AG10803 (cell line): ENCODE measurements around the gene CERS1.
A peak's percentile ranks its signal among the peaks of the same experiment; 100 is the strongest.

Source experiments
- DNase-seq: peaks from one replicate; pipeline ENCODE4 v3.0.0; 2010; ENCODE audit warnings: low read depth
- H3K4me3 ChIP-seq: 2 replicates; pipeline ENCODE4 v1.5.1; 2011; ENCODE audit warnings: mild to moderate bottlenecking, low read length, control low read depth
- TF ChIP-seq, protein P1 (sequence below): conservative IDR thresholded peaks from 2 replicates; pipeline ENCODE4 v1.5.1; 2011; ENCODE audit warnings: mild to moderate bottlenecking, low read length, control low read depth, inconsistent platforms

The CERS1 gene

DNA sequence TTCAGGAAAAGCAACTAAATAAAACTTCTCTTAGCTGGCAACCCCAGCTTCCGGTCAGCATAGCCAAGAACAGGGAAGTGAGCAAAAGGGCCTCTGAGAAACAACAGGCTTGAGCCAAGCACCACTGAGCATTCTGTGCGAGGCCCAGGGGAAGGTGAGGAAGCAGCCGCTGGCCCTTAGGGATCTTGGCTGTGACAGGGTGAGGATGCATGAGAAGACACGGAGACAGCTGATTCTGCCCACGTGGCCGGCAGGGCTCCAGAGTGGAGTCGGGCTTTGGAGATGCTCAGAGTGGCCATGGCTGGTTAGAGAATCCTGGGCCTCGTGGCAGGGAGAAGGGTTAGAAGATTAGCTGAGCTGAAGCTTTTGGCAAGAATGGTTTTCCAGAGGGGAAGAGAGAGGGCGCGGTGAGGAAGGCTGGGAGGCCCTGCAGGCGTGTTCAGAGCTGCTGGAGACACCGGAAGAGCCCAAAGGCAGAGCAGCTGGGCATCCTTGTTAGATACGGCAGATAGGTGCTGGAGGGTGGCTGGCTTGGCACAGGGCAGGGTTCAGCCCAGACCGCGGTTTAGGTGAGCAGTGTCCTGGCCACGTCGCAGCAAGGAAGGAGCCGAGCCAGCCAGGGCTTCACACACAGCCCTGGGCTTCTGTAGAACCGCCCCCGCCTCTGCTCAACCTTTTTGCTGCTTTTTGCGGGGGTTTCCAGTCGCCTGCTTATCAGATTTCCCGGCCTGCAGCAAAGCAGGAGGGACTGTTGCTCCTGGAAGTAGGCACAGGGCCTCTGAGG lies 46.9 kb downstream of the CERS1 start:
- TF ChIP-seq, protein P1, sequence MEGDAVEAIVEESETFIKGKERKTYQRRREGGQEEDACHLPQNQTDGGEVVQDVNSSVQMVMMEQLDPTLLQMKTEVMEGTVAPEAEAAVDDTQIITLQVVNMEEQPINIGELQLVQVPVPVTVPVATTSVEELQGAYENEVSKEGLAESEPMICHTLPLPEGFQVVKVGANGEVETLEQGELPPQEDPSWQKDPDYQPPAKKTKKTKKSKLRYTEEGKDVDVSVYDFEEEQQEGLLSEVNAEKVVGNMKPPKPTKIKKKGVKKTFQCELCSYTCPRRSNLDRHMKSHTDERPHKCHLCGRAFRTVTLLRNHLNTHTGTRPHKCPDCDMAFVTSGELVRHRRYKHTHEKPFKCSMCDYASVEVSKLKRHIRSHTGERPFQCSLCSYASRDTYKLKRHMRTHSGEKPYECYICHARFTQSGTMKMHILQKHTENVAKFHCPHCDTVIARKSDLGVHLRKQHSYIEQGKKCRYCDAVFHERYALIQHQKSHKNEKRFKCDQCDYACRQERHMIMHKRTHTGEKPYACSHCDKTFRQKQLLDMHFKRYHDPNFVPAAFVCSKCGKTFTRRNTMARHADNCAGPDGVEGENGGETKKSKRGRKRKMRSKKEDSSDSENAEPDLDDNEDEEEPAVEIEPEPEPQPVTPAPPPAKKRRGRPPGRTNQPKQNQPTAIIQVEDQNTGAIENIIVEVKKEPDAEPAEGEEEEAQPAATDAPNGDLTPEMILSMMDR: no peak
- H3K4me3 ChIP-seq: no peak overlapping the region; the same call in 1 of the 2 replicates
- peak; percentile 85 for DNase-seq

DNA sequence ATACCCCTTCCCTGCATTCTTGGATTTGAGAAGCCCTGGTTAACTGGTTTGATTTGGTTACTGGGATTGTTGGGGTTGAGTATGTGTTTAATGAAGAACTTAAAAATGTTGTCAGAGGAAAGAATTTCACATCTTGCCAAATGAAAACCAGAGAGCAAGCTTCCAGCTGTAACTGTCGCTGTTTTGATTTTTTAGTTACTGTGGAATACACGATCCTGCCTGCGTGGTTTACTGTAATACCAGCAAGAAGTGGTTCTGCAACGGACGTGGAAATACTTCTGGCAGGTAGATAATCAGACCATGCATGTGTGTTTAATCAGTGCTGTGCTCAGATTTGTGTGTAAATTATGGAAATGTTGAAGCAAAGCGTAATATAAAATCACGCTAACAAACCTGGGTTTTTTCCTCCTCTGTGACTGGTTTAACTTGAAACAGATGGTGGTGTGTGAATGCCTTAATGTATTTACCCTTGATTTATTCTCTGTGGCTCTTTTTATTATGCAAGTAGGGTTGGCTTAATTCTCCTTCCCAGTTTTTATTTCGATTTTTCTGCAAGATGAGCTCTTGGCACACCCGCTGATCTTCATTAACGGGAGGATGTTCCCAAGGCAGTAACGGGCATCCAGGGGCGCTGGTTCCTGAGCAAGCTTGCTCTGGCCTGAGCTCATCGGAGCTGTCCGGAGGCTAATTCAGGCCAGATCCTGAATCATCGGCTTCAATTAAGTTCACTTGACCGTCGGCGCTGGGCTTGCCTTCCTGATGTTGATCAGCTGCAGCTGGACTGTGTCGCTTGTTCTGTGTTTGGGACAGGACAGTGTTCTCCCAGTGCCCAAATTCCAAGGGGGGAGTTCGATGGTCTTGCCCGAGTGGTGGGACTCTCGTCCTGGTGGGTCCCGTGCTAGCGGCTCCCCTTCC lies 48.2 kb downstream of the CERS1 start:
- TF ChIP-seq, protein P1: peak; percentile 11; the same call in 1 of the 2 replicates
- peak overlapping the region; percentile 18; the same call in 1 of the 2 replicates for H3K4me3 ChIP-seq
- DNase-seq: peak; percentile 97

DNA sequence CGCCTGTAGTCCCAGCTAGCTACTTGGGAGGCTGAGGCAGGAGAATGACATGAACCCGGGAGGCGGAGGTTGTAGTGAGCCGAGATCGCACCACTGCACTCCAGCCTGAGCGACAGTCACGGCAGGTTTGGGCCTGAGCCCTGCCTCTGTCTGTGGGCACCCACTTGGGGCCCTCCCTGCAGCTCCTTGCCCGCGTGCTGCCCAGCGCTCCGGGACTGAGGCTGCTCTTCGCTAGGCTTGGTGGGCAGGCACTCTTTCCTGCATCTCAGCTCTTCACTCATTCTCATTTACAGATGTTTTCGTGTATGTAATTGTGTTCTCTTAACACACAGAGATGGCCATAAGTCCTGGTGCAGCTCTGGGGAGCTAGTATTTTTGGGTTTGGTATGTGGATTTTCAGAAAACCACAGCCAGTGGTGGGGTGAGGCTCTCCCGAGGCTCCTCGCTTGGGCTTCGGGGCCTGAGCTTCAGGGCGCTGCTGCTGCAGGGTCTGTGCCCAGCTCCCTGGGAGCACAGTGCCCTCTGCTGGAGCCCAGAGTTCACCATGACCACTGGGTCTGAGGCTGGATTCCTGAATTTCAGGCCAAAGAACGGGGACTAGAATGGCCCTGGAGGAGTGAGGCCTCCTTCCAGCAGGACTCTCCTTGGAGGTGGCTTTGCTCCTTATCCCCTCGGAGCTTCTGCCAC lies 49.0 kb downstream of the CERS1 start:
- TF ChIP-seq, protein P1: peak; percentile 93
- DNase-seq: peak; percentile 88
- peak overlapping the region; percentile 29 for H3K4me3 ChIP-seq

DNA sequence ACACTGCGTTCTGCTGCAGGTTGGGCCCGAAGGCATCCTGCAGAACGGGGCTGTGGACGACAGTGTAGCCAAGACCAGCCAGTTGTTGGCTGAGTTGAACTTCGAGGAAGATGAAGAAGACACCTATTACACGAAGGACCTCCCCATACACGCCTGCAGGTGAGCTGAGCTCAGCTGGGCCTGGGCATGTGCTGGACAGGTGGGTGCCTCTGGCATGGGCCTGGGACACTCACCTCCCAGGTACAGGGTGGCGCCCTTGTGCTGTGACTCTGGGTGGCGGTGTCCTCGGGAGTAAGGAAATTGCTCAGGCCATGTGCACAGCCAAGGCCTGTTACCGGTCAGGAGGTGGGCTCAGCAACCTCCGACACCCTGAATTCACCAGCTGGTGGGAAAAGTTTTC lies 50.0 kb downstream of the CERS1 start:
- H3K4me3 ChIP-seq: no peak overlapping the region
- no peak for DNase-seq
- TF ChIP-seq, protein P1: no peak

DNA sequence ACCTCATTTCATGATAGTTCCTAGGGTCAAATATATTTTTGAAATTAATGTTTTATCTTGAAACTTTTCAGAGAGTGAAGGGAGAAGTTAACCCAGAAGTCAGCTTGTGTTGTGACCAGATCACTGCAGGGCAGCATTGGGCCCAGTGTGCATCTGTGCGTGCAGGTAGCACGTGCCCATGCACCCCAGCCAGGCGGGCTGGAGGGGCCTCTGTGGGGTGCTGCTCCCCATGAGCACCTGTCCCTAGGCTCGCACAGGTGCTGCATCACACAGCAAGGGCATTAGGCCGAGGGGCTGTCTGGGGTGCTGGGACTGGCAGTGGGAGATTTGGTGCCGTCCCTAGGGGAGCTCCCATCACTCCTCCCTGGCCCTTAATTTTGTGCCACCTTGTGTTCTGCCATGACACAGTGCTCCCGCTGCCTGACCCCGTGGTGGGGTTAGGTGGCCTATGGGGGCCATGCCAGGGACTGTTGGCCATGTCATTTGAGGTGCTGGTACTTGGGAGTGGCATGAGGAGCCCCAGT lies 51.1 kb downstream of the CERS1 start:
- TF ChIP-seq, protein P1: no peak
- H3K4me3 ChIP-seq: no peak overlapping the region
- DNase-seq: no peak

DNA sequence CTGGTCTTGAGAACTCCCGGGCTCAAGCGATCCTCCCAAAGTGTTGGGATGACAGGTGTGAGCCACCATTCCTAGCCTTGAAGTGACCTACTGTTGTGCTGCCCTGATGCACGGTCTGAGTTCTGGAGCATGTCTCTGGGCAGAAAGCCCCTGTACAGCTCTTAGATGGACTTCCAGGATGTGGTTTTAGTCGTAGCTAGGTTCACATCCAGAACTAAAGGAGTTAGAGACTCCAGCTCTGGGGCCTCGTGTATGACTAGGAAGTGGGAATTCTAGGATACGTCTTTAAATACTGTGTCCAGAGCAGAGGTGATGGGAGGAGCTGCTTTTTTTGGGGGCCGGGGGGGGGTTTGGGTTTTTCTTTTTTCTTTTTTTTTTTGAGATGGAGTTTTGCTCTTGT lies 52.0 kb downstream of the CERS1 start:
- TF ChIP-seq, protein P1: no peak
- no peak overlapping the region for H3K4me3 ChIP-seq
- peak; percentile 13 for DNase-seq
